NCI-H1694 (cell line): Measurements from ENCODE around the gene CCDC27.
"Not testable (repeated sequence)": the region's sequence is repeated elsewhere in the genome, so short reads cannot be mapped to it uniquely, and the experiment has no call there.

Experiments used
- DNase-seq: peaks from one replicate; lab custom pipeline; 2025; lab: John Stamatoyannopoulos, UW

CCDC27 gene

GRCh38 chr1:3796215-3797061 lies 44.2 kb downstream of the CCDC27 start, which contains the start of gene LRRC47:
LRRC47 (minus strand) TSS chr1:3796498; CDS start chr1:3796476, 22 bp downstream.
- DNase-seq = peak; percentile 69

- DNase-seq = no peak
These were observed 47.9 kb downstream of the CCDC27 start for GRCh38 chr1:3799976-3800685.

GRCh38 chr1:3800795-3801194 lies 48.5 kb downstream of the CCDC27 start:
- not testable (repeated sequence) for DNase-seq

GRCh38 chr1:3803905-3804626 lies 51.8 kb downstream of the CCDC27 start:
- no peak for DNase-seq

GRCh38 chr1:3804627-3804944 lies 52.3 kb downstream of the CCDC27 start:
- DNase-seq = not testable (repeated sequence)

GRCh38 chr1:3805038-3805437 lies 52.8 kb downstream of the CCDC27 start:
- DNase-seq = no peak

GRCh38 chr1:3807769-3808168 lies 55.5 kb downstream of the CCDC27 start:
- no peak for DNase-seq

GRCh38 chr1:3809680-3810079 lies 57.4 kb downstream of the CCDC27 start:
- DNase-seq = no peak

GRCh38 chr1:3810149-3810761 lies 58.0 kb downstream of the CCDC27 start:
- not testable (repeated sequence) for DNase-seq

- no peak for DNase-seq
These were observed 59.3 kb downstream of the CCDC27 start for GRCh38 chr1:3811595-3811911.

- DNase-seq = no peak
These were observed 61.8 kb downstream of the CCDC27 start for GRCh38 chr1:3814065-3814464.

- no peak for DNase-seq
These were observed 62.7 kb downstream of the CCDC27 start for GRCh38 chr1:3814771-3815561.

- DNase-seq = no peak
These were observed 64.3 kb downstream of the CCDC27 start for GRCh38 chr1:3816331-3817137.

- DNase-seq = no peak
These were observed 65.0 kb downstream of the CCDC27 start for GRCh38 chr1:3817138-3817740.

GRCh38 chr1:3817821-3818597 lies 65.8 kb downstream of the CCDC27 start:
- DNase-seq = no peak

- peak; percentile 15 for DNase-seq
These were observed 67.5 kb downstream of the CCDC27 start for GRCh38 chr1:3819771-3820200.

GRCh38 chr1:3820316-3820715 lies 68.1 kb downstream of the CCDC27 start:
- no peak for DNase-seq

- DNase-seq = peak; percentile 95
These were observed 68.8 kb downstream of the CCDC27 start for GRCh38 chr1:3821004-3821403.
